GM12865 (cell line): ENCODE results near the gene NANP.
"Not testable (repeated sequence)": the region's sequence is repeated elsewhere in the genome, so short reads cannot be mapped to it uniquely, and the experiment has no call there.

Experiments used
- DNase-seq: peaks from one replicate; pipeline ENCODE4 v3.0.0; 2010; ENCODE audit warnings: low read depth
- H3K4me3 ChIP-seq: 2 replicates; pipeline ENCODE4 v1.5.1; 2011; ENCODE audit warnings: mild to moderate bottlenecking, low read depth, low read length, control low read depth
- TF ChIP-seq, protein P1 (sequence below): IDR thresholded peaks from 2 replicates; pipeline ENCODE4 v1.5.1; 2011; ENCODE audit warnings: low read length, control low read depth, low read depth, inconsistent platforms; ENCODE audit not compliant: insufficient read depth; ENCODE audit errors: missing control alignments

Gene NANP

GRCh38 chr20:25644814-25645213, 21.0 kb upstream of the NANP start:
- DNase-seq, result no peak
- H3K4me3 ChIP-seq, result no peak overlapping the region
- TF ChIP-seq, protein P1, sequence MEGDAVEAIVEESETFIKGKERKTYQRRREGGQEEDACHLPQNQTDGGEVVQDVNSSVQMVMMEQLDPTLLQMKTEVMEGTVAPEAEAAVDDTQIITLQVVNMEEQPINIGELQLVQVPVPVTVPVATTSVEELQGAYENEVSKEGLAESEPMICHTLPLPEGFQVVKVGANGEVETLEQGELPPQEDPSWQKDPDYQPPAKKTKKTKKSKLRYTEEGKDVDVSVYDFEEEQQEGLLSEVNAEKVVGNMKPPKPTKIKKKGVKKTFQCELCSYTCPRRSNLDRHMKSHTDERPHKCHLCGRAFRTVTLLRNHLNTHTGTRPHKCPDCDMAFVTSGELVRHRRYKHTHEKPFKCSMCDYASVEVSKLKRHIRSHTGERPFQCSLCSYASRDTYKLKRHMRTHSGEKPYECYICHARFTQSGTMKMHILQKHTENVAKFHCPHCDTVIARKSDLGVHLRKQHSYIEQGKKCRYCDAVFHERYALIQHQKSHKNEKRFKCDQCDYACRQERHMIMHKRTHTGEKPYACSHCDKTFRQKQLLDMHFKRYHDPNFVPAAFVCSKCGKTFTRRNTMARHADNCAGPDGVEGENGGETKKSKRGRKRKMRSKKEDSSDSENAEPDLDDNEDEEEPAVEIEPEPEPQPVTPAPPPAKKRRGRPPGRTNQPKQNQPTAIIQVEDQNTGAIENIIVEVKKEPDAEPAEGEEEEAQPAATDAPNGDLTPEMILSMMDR, result no peak

DNA sequence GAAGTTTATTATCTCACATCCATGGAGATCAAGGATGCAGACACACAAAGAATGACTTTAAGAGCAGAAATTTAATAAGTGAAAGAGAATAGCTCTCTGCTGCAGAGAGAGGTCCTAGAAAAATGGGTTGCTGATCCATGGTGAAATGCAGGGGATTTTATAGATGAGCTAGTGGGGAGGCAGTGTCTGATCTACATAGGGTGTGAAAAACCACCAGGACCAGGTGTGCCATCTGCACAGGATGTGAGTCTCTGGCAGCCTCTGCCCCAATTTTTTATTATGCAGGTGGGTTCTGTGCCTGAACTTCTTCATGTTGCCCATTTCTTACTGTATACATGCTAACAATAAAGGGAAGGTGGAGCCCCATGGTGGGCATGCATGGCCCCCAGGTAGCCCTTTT, 19.9 kb upstream of the NANP start:
- no peak overlapping the region for H3K4me3 ChIP-seq
- TF ChIP-seq, protein P1, result no peak
- DNase-seq, result no peak

- TF ChIP-seq, protein P1, result no peak
- DNase-seq, result no peak
- H3K4me3 ChIP-seq, result no peak overlapping the region
Measured at GRCh38 chr20:25637247-25637646, 13.4 kb upstream of the NANP start.

- DNase-seq, result no peak
- no peak overlapping the region for H3K4me3 ChIP-seq
- TF ChIP-seq, protein P1, result no peak
Measured at GRCh38 chr20:25632940-25633790, 9.4 kb upstream of the NANP start.

DNA sequence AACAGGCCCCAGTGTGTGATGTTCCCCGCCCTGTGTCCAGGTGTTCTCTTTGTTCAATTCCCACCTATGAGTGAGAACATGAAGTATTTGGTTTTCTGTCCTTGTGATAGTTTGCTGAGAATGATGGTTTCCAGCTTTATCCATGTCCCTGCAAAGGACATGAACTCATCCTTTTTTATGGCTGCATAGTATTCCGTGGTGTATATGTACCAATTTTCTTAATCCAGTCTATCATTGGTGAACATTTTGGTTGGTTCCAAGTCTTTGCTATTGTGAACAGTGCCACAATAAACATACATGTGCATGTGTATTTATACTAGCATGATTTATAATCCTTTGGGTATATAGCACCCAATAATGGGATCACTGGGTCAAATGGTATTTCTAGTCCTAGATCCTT, 6.8 kb upstream of the NANP start:
- not testable (repeated sequence) for H3K4me3 ChIP-seq, DNase-seq

DNA sequence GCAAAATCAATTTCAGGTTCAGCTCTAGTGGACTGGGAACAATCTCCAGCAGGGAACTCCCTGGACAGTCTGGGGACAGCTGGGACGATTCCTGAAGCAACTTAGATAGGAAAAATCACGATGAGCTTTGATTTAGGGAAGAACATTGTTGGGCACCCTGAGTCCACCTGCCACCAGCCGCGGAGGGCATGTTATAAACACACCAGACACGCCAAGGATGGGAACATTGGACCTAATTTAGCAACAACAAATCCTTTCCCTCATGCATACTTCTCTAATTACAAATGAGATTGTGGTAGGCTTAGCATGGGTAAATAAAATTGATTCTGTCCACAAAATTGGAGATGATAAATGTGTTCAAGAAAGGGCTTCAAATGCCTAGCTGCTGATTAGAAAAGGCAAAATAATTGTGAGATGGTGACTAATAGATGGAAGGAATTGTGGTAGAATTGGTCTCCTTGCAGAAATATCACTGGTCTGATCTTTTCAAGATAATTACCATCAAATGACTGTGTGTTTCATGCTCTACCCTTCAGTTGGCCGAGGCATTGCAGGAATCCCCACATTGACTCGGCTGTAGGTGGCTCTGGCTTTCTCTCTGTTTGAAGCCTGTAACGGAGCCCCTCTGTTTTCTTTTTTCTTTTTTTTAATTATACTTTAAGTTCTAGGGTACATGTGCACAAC, 6.1 kb upstream of the NANP start:
- TF ChIP-seq, protein P1, result no peak
- DNase-seq, result no peak
- H3K4me3 ChIP-seq, result no peak overlapping the region

DNA sequence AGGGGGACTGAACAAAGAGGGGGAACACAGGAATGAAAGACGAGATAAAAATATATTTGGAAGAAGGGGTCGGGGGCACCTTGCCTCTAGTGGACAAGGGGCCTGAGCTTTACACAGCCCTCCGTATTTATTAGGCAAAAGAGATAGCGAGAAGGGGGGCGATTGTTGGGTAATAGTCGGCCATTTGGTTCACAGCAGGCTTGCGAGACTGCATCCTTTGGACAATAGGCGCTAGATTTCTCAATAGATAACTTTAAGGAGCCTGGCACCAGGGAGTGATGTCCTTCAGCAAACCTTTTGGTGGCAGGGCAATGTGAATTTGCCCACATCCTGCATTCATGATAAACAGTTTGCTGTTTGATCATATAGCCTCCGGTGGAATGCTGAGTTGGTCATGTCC, 3.0 kb upstream of the NANP start:
- DNase-seq, result no peak
- TF ChIP-seq, protein P1, result no peak
- no peak overlapping the region for H3K4me3 ChIP-seq
